Left lobe of liver (tissue), 2 donors: ENCODE results near the gene SRP14. TPM values are rescaled to one million over a fixed set of nuclear protein-coding genes. Genes with fewer than 3 reads are reported as not detected.
A peak's percentile ranks its signal among the peaks of the same experiment; 100 is the strongest.
"Not testable (repeated sequence)": the region's sequence is repeated elsewhere in the genome, so short reads cannot be mapped to it uniquely, and the experiment has no call there.

Experiments
- ATAC-seq: fragments of 200-7000 bp; cut with Tn5 transposase; one replicate; pipeline ENCODE4 v1.9.1; 2020; ENCODE audit warnings: mild to moderate bottlenecking, moderate library complexity
- DNase-seq: peaks from one replicate; pipeline ENCODE4 v3.0.0-alpha.2; 2020; ENCODE audit warnings: low spot score
- total RNA-seq: library from RNA; stranded (reverse); gene quantifications from one replicate; pipeline ENCODE4 v1.2.1, GENCODE V29; 2021
- donor health status: DM: no; HTN: no; CAD: no; lungs with moderate emphysema.
- donor health status: DM: no; HTN: yes; CAD: no.

Gene SRP14, protein sequence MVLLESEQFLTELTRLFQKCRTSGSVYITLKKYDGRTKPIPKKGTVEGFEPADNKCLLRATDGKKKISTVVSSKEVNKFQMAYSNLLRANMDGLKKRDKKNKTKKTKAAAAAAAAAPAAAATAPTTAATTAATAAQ
- total RNA-seq: 56.8 TPM

DNA sequence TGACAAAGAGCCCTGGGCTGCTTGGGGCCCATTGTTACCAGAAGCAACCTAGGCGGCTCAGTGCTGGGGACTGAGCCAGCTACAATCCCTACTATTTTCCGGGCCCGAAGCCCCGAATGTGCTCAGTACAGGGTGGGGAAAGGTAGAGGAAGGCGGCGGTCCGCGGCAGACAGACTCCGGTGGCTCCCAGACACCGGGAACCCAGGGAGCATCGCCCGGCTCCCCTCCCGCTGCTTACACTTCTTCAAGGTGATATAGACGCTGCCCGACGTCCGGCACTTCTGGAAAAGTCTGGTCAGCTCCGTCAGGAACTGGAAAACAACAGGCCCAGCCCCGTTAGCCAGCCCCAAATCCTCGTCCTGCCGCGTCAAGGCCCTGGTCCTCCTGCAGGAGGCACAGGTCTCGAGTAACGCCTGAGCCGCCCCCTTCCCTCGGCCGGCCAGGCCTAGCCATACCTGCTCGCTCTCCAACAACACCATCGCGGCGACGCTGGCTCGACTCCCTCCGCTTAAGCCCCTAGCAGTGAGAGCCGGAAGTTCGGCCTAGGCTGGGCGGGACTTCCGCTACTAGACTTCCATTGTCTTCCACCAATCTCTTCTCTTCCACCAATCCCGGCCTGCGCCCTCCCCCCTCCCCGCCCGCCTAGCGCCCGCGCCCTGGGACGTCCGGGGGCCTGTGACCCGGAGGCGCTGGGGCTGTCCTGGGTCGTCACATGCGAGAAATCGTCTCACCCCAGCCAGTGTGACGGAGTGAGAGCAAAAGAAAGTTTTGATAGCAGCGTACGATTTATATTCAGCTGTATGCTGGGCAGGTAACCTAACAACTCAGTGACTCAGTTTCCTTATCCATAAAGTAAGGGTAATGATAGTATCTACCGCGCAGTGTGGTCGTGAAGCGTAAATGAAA lies at the start of gene SRP14:
TSS of gene SRP14 (minus strand) at position 544 of the 906 bp plus-strand sequence. CDS start at position 479, 65 bp downstream.
- peak; percentile 94 for DNase-seq
- peak; percentile 89 for ATAC-seq

DNA sequence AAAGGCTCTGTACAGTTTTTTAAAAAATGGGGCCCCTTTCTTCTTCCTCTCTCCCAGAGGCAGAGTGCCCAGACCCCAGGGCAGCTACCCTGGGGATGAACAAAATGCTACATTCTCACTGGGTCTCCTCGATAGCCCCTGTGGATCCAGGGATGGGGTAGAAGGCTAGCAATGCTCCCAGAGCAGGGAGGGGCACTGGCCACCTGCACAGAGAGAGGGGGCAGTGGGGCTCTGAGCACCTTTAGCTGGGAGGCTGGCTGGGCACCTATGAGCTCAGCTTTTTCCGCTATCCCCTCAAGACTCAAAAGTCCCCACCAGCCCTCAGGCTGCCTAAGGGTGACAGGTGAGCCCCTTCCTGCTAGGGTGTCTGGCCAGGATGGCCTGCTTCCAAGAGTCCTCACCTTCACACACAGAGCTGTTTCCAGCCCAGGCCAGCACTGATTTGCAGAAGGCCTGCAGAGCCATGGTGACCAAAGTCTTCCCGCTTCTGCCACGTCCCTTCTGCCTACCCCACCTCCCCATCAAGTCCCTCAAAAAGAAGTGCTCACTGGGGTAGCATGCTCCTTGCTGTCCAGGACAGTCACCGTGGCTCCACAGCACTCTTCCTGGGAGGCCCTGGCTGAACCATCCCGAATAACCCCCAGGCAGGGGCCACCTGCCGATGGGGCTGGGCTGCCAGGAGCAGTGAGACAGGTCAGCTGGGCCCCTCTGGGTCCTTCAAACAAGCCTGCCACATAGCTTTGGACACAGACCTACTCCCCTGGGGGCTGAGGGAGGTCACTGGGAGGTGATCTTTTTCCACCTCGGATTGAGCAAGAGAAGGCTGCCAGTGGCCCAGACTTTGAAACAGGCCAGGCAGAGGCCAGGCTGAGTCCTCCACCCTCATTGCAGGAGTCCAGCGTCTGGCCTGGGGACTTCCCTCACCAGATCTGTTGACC lies 49.3 kb upstream of the SRP14 start:
- ATAC-seq (peak; percentile 75), DNase-seq (peak; percentile 83)

DNA sequence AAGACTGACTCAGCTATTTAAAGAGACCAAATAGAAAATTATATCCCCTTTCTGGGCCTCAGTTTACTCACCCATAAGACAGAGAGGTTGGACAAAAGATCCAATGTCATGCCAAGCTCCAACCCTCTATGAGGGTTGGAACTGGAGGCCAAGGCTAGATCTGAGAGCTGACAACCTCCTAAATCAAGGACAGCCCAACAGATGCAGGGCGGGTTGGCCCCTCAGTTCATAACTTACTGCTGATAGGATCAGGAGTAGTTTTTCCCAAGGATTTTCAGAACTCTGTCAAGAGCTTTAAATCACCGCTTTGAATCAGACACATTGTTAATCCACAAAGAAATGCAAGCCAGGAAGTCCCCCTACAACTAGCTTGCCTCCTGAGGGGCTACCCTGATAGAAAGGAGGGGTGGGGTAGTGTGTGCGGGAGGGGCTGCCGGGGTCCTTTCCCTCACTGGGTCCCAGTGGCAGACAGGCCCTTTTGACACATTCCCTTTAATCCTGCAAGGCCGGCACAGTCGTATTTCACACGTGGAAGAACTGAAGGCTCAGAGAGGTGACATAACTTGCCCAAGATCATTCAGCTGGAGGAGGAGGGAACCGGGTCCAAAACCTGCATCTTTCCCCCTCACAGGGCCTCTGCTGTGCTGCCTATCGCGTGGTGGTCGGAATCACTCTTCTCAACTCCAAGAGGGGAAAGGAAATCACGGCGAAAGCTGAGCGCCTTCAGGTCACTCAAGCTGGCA lies 48.3 kb upstream of the SRP14 start:
- ATAC-seq: no peak

DNA sequence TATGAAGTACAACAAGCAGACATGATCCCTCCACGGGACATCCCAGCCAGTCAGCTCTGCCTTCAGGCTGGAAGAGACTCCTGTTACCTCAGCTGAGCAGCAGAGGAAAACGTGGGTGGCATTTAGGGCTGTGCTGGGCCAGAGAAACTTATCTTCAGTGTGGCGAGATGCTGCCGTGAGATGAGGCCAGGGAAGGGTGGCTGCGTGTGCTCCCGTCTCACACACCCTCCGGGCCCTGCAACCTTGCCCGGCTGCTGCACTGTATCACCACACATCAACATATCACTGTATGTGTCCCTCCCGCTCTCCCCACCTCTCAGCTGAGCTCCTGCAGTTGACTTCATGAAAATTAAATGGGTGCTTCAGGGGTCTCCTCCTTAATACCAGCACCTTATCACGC lies 46.3 kb upstream of the SRP14 start:
- no peak for ATAC-seq
- DNase-seq: no peak

More for the DNA sequence above, 48.3 kb upstream of the SRP14 start:
- DNase-seq: no peak

DNA sequence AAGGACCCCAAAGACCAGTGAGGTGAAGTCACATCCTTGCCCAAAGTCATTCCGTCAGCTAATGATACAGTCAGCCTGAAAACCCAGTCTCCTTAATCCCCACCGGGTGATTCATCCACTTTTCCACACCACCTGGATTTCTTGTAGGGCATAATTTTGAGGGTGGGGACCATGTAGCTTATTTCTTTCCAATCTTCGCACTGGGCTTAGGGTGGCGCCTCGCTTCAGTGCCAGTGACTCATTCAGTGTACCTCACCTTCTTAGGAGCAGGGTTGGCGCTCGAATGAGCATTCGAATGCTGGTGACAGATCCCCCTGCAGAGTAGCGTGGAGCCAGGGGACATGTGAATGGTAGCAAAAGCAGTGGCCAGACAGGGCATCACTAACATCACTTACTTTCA lies 45.7 kb upstream of the SRP14 start:
- DNase-seq (no peak), ATAC-seq (no peak)

DNA sequence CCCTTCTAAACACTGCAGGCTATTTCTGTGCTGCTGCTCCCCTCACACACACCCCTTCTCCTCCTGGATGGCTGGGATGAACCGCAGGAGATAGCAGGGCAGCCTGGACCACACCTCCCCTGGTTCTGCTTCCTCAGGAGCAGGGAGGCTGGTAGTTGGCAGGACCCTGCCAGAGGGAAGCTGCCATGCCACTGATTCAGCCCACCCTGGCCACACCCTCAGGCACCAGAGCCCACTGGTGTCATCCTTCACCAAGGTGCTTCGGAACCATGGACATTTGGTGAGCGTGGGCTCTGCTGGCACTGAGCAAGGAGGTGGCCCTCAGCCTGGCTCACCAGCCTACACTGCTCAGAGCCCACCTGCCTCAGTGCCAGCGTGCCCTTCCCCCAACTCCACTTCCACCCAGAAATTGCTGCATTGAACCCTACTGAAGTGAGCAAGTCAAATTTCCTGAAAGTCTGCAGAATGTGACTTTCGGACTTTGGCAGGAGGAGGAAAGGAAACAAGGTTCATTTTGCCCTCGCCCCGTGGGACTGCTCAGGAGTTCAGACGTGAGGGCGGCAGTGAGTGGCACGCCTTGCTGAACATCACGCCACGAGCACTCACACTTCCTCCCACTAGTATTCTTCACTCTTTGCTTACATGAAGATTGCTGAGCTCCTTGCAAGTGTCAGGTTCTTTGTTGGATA lies 43.4 kb upstream of the SRP14 start:
- DNase-seq (no peak), ATAC-seq (peak; percentile 69)

DNA sequence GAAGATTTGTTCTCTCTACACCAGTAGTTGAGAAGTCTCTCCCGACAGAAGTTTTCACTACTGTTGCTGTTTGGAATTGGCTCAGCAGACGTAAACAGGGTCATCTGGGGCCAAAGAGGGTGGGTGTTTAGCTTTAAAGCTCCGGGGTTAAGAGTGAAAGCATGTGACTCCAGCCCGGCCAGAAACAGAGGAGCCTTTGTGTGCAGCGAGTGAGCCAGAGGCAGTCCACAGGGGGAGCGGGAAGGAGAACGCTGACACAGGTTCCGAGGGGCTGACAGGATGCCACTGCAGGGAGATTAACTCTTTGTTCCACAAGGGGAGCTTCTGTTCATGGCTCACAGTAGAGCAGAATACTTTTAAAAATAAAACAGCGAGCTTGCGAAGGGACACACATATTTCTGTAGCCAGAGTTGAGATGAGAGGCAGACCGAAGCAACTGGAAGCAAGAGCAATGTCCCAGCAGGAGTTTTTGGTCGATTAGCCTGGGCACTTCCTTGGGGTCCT lies 42.8 kb upstream of the SRP14 start:
- ATAC-seq: peak; percentile 76

DNA sequence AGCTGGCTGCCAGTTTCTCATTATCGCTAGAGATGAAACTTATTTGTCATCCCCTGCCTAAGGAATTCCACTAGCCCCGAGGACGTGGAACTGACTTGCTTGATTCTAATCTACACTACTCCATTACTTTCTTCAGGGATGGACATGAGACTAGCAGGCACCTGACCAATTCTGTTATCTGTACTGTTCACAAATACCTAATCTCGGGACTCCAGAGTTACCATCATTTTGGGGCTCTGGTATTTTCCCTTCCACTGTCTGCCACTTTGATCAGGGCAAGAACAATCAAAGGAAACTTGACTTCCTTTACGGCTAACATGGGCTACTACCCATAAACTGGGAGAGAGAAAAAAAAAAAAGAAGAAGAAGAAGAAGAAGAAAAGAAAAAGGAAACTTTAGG lies 41.9 kb upstream of the SRP14 start:
- ATAC-seq: no peak
- no peak for DNase-seq

More for the DNA sequence above, 42.8 kb upstream of the SRP14 start:
- peak; percentile 65 for DNase-seq

DNA sequence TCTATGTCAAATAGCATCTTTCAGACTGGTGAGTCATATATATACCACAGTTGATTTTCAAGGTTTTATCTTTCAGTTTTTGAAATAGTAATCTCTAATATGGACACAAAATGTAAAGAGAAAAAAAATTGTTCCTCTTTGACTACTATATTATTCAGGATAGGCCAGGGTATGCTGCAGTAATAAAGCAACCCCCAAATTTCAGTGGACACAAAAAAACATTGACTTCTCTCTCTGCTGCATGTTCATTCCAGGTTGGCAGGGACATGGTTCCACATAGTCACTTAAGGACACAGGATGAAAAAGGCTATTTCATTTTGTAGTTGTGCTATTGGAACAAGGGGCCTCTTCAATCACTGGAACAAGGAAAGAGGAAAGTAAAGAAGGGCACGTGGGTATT lies 41.1 kb upstream of the SRP14 start:
- no peak for DNase-seq
- no peak for ATAC-seq

DNA sequence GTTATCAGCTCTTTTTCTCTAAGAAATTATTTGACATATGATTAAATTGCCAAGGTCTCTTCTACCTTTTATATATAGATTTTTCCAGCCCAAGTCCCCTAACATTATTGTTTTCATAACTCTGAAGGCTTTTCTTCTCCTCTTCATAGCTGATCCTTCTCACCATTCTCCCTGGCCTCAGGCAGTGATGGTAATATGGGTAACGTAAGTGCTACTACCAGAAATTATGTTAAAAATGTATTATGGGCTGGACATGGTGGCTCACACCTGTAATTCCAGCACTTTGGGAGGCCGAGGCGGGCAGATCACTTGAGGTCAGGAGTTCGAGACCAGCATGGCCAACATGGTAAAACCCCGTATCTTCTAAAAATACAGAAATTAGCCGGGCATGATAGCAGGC lies 40.5 kb upstream of the SRP14 start:
- DNase-seq (no peak), ATAC-seq (no peak)

DNA sequence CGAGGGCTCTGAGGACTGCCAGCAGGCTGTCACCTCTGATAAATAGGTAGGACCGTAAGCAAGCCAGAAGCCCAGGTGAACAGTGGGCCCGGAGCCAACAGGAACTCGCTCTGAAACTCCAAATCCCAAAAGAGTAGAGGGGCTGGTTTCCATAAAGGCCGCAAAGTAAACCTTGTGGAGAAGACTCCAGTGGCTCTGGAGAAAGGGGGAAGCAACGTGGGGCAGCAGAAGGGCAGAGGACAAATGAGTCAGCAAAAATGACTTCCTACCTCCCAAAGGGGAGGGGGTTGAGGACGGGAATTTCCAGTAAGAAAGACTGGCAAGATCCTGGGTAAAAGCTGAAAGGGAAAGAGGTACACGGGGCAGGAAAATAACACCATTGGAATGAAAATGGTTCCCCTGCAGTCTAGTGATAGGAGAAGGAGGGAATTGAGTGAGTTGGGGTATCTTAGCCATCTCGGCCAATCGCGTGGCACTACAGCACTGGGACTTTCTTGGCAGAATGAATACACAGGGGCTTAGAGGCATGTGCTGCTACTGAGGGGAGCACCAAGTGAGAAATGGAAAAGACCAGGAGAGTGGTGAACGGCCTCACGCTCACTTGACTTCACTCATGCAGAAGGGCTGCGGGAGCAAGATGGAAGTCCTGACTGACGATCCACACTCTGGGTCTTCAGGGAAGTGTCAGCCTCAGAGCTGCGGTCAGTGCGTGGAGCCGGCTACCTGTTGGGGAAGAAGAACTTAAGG lies 36.5 kb upstream of the SRP14 start:
- ATAC-seq (no peak), DNase-seq (no peak)

DNA sequence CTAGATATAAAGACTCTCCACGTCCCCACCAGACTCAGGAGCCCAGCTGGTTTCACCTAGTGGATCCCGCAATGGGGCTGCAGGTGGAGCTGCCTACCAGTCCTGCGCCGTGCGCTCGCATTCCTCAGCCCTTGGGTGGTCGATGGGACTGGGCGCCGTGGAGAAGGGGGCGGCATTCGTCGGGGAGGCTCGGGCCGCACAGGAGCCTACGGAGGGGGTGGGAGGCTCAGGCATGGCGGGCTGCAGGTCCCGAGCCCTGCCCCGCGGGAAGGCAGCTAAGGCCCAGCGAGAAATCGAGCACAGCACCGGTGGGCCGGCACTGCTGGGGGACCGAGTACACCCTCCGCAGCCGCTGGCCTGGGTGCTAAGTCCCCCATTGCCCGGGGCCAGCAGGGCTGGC lies 35.7 kb upstream of the SRP14 start:
- not testable (repeated sequence) for ATAC-seq, DNase-seq

DNA sequence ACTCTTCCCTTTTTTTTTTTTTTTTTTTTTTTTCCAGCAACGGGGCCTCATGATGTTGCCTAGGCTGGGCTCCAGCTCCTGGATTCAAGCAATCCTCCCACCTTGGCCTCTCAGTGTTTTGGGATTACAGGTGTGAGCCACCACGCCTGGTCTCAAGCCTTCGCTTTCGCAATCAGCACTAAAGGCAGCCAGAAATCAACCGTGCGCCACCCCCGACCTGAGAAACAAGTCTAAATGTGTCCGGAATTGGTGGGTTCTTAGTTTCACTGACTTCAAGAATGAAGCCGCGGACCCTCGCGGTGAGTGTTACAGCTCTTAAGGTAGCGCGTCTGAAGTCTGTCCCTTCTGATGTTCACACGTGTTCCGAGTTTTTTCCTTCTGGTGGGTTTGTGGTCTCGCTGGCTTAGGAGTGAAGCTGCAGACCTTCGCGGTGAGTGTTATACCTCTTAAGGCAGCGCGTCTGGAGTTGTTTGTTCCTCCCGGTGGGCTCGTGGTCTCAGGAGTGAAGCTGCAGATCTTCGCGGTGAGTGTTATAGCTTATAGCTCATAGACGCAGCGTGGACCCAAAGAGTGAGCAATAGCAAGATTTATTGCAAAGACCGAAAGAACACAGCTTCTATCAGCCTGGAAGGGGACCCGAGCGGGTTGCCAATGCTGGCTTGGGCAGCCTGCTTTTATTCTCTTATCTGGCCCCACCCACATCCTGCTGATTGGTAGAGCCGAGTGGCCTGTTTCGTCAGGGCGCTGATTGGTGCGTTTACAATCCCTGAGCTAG lies 34.9 kb upstream of the SRP14 start:
- not testable (repeated sequence) for DNase-seq, ATAC-seq

DNA sequence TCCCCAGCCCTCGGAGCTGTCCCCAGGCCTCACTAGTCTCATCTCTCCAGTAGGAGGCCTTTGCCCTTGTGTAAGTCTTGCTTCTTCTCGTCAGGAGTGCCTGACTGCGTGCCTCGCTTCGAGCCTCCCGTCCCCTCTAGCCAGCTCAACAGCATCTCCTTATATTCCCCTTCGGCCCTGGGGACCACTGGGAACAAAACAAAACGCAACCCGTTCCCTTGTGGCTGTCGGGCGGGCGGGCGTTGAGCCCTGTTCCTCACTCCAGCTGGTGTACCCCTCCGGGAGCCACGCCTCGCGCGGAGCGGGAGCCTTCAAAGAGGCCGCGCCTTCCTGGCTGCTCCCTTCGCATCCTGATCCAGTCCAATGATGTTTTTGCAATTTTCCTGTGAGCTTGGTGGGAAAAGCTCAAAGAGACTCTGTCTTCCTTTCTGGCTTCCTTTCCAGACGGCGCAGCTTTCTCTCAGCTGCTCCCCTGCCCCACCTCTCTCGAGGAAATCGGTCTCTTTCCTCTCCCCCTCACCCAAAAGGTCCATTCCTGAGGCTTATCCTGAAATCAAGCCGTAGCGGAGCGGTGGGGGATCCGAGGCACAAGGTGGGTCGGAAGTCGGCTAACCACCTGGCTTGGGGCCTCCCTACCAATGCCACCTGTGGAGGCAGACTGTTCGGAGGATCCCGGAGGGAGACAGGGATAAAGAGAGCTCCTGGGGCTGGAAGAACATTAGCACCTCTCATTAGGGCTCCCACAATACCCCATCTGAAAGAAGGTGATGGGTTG lies 33.4 kb upstream of the SRP14 start:
- ATAC-seq (no peak), DNase-seq (no peak)

DNA sequence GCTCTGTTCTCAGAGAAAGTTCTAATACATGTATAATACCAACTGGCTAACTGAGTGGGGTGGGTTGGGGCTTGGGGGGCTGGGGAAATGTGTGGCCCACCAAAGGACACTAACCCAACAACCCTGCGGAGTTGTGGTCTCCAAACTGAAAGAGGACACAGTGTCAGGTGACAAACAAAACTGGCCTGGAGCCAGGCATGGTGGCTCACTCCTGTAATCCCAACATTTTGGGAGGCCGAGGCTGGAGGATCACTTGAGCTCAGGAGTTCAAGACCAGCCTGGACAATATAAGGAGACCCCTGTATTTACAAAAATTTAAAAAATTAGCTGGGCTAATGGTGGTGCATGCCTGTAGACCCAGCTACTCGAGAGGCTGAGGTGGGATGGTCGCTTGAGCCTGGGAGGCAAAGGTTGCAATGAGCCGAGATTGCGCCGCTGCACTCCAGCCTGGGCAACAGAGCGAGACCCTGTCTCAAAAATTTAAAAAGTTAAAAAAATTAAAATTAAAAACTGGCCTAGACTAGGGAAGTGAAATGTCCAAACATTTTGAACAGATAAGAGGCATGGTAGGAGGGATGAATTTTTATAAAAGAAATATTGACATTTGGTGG lies 31.7 kb upstream of the SRP14 start:
- no peak for DNase-seq
- no peak for ATAC-seq

DNA sequence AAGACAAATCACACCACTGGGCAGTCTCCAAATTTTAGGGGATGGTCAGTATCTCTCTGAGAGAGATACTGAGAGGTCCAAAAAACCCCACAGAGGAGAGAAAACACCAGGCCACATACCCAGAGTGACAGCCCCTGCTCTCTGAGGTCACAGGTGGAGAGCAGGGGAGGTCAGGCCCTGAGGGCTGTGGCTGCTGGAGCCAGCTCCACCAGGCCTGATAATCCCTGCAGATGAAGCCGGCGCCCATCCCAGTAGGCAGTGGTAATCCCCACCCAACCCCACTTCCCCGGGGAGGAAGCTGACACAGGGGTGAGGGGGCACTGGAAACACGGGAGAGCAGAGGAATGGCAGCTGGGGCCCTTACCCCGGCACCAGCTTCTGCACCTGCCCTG lies 31.2 kb upstream of the SRP14 start:
- ATAC-seq (no peak), DNase-seq (no peak)
